PC-9 (cell line): ENCODE results near the gene RCAN1. TPM values are rescaled to one million over a fixed set of nuclear protein-coding genes. Genes with fewer than 3 reads are reported as not detected.

ENCODE experiments used
- BruUV-seq: library from RNA; stranded (reverse); fragments of 400-500 nt; replicated peaks from 2 replicates; lab custom pipeline; 2021; lab: Mats Ljungman, UMichigan
- CTCF ChIA-PET: fragments of 300-600 bp; sonication (Branson Sonifier 250); formaldehyde crosslinking; loops from one replicate; lab custom pipeline; 2022; ENCODE audit warnings: antibody characterized with exemption; lab: Charles Lee
- POLR2A ChIA-PET: fragments of 300-600 bp; sonication (Branson Sonifier 250); formaldehyde crosslinking; loops from one replicate; lab custom pipeline; 2022; ENCODE audit warnings: antibody characterized with exemption; ENCODE audit not compliant: unreplicated experiment; lab: Charles Lee
- DNase-seq, 2 experiments: peaks; one replicate each; pipeline versions ENCODE4 v3.0.0 to v3.0.0-alpha.2; 2015 to 2022; ENCODE audit warnings: mixed read lengths in 1 of 2
- H2AFZ ChIP-seq: fragments of 200-600 bp; sonication (generic); 2 replicates; pipeline ENCODE4 v1.8.1; 2017; ENCODE audit warnings: antibody characterized with exemption
- H3F3A ChIP-seq: fragments of 200-600 bp; sonication (generic); 2 replicates; pipeline ENCODE4 v1.8.1; 2017; ENCODE audit warnings: antibody characterized with exemption, mild to moderate bottlenecking, low read depth; ENCODE audit not compliant: insufficient read depth
- H3K27ac ChIP-seq: fragments of 200-600 bp; sonication (generic); 2 replicates; pipeline ENCODE4 v1.6.1; 2016; ENCODE audit warnings: mixed run types
- H3K27me3 ChIP-seq: fragments of 200-600 bp; sonication (generic); 2 replicates; pipeline ENCODE4 v1.6.1; 2016; ENCODE audit warnings: low read depth, mixed run types; ENCODE audit not compliant: insufficient read depth
- H3K36me3 ChIP-seq: fragments of 200-600 bp; sonication (generic); 2 replicates; pipeline ENCODE4 v1.6.1; 2016; ENCODE audit warnings: low read depth, mixed run types
- H3K4me1 ChIP-seq: fragments of 200-600 bp; sonication (generic); replicated peaks from 2 replicates; pipeline ENCODE4 v1.6.1; 2016; ENCODE audit warnings: mixed run types; ENCODE audit not compliant: insufficient read depth
- H3K4me2 ChIP-seq: fragments of 200-600 bp; sonication (generic); 2 replicates; pipeline ENCODE4 v1.6.1; 2017; ENCODE audit warnings: mixed run types
- H3K4me3 ChIP-seq: fragments of 200-600 bp; sonication (generic); 2 replicates; pipeline ENCODE4 v1.6.1; 2016; ENCODE audit warnings: mixed run types
- H3K79me2 ChIP-seq: fragments of 200-600 bp; sonication (generic); 2 replicates; pipeline ENCODE4 v1.6.1; 2017; ENCODE audit warnings: low read depth, mixed run types
- H3K9me2 ChIP-seq: fragments of 200-600 bp; sonication (generic); 2 replicates; pipeline ENCODE4 v1.8.1; 2017; ENCODE audit warnings: mild to moderate bottlenecking; ENCODE audit not compliant: insufficient read depth
- H3K9me3 ChIP-seq: fragments of 200-600 bp; sonication (generic); 2 replicates; pipeline ENCODE4 v1.8.1; 2016; ENCODE audit warnings: low read depth; ENCODE audit not compliant: insufficient read depth
- H4K20me1 ChIP-seq: fragments of 200-600 bp; sonication (generic); 2 replicates; pipeline ENCODE4 v1.8.1; 2017; ENCODE audit not compliant: insufficient read depth
- CTCF ChIP-seq: fragments of 200-600 bp; sonication (generic); conservative IDR thresholded peaks from 2 replicates; pipeline ENCODE4 v1.6.1; 2017; ENCODE audit warnings: mixed run types, antibody characterized with exemption, mild to moderate bottlenecking, moderate library complexity
- EZH2 ChIP-seq: fragments of 200-600 bp; sonication (generic); IDR thresholded peaks from 2 replicates; pipeline ENCODE4 v1.8.0; 2017; ENCODE audit warnings: antibody characterized with exemption, low read depth
- intact Hi-C: fragments of 100-400 bp; cut with micrococcal nuclease; formaldehyde crosslinking; loops from one replicate; pipeline ENCODE4 v1.10.0; 2022; ENCODE audit not compliant: unreplicated experiment
- total RNA-seq: library from RNA; stranded (reverse); gene quantifications from 2 replicates; pipeline ENCODE4 v1.2.3, GENCODE V29; 2021

Gene RCAN1
- total RNA-seq, 1 experiment from 2014 or later, result 7.2 TPM

GRCh38 chr21:34651642-34652041, 36.7 kb upstream of the RCAN1 start:
- Histone ChIP-seq H3K36me3 (no peaks in the 10 kb centered on the region), H3K27ac (no peak overlapping the region), H3K4me3 (no peak overlapping the region), H3K4me1 (no peaks in the 10 kb centered on the region), H4K20me1 (no peaks in the 10 kb centered on the region), H3K27me3 (no peaks in the 10 kb centered on the region), H3K79me2 (no peaks in the 10 kb centered on the region), H3K4me2 (no peak overlapping the region), H3K9me2 (no peaks in the 10 kb centered on the region), H2AFZ (no peak overlapping the region), H3K9me3 (no peaks in the 10 kb centered on the region), H3F3A (no peaks in the 10 kb centered on the region)
- no peak for DNase-seq
- no TSS peak for BruUV-seq
- TF ChIP-seq CTCF (no peak), EZH2 (no peak)
- ChIA-PET POLR2A (interaction anchor here (0.6 kb wide), 1 partner anchor 1850 kb away, joined by 4 read pairs; no protein-coding TSS in a partner anchor), CTCF (no interaction called here)
- intact Hi-C loops, result no loop called here

- Histone ChIP-seq H3K4me3 (no peak overlapping the region), H2AFZ (no peak overlapping the region), H3K4me2 (no peak overlapping the region), H3K27ac (no peak overlapping the region; the same call in 1 of the 2 replicates), H3K9me3 (no peaks in the 10 kb centered on the region), H3K79me2 (no peaks in the 10 kb centered on the region), H3K4me1 (no peaks in the 10 kb centered on the region), H3K27me3 (no peaks in the 10 kb centered on the region), H3K36me3 (no peaks in the 10 kb centered on the region), H4K20me1 (no peaks in the 10 kb centered on the region), H3K9me2 (no peaks in the 10 kb centered on the region), H3F3A (no peaks in the 10 kb centered on the region)
- TF ChIP-seq CTCF, result no peak
- no peak for TF ChIP-seq EZH2
- DNase-seq, result peak in 1 of 2 experiments; percentile 57
- CTCF ChIA-PET, result no interaction called here
- intact Hi-C loops, result no loop called here
- no TSS peak for BruUV-seq
- POLR2A ChIA-PET, result no interaction called here
Observed at GRCh38 chr21:34650861-34651431, 36.0 kb upstream of the RCAN1 start.

- H3K79me2 ChIP-seq, result no peaks in the 10 kb centered on the region
- CTCF ChIA-PET, result interaction anchor here (0.9 kb wide), 1 partner anchor 26 kb away, joined by 5 read pairs; no protein-coding TSS in a partner anchor
- no peak overlapping the region for H2AFZ ChIP-seq
- no peak overlapping the region for H3K27ac ChIP-seq
- H3K9me2 ChIP-seq, result no peaks in the 10 kb centered on the region
- H3K9me3 ChIP-seq, result no peaks in the 10 kb centered on the region
- POLR2A ChIA-PET, result no interaction called here
- H3K27me3 ChIP-seq, result no peaks in the 10 kb centered on the region
- no peaks in the 10 kb centered on the region for H3K4me1 ChIP-seq
- intact Hi-C loops, result no loop called here
- no peaks in the 10 kb centered on the region for H3F3A ChIP-seq
- no TSS peak for BruUV-seq
- no peak for DNase-seq
- TF ChIP-seq EZH2, result no peak
- TF ChIP-seq CTCF, result no peak
- H4K20me1 ChIP-seq, result no peaks in the 10 kb centered on the region
- no peak overlapping the region for H3K4me2 ChIP-seq
- H3K36me3 ChIP-seq, result no peaks in the 10 kb centered on the region
- no peak overlapping the region for H3K4me3 ChIP-seq
Observed at GRCh38 chr21:34649400-34649799, 34.5 kb upstream of the RCAN1 start.
